ENCODE data around the gene CBFA2T3. TPM values are rescaled to one million over a fixed set of nuclear protein-coding genes. Genes with fewer than 3 reads are reported as not detected.

Gene CBFA2T3
- total RNA-seq, 1 experiment from 2014 or later = 13.7 TPM

DNA sequence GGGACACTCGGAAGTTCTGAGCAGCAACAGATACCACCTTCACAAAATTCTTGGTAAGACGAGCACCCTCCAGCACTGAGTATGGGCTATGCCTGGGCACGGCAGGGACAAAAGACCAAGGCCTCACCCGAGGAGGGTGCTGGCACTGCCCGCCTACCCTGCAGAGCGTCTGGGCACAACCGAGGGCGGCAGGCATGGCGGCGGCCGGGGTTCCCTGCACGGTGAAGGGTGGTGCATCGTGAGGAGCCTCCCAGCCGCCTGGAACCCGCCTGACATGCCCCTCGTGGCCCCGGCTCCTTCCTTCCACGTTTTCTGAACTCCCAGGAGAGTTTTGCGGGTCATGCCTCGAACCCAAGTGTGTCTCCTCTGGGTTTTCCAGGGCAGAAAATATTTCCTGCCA lies 139.2 kb downstream of the CBFA2T3 start:
- Histone ChIP-seq H3K9me3 (ENCODE audit: control insufficient read depth, insufficient read depth, low read depth, low read length) (no peaks in the 10 kb centered on the region), H3K4me1 (ENCODE audit: control insufficient read depth, insufficient read depth, low read length) (no peaks in the 10 kb centered on the region), H3K36me3 (ENCODE audit: control insufficient read depth, insufficient read depth, low read length) (peaks cover 2% of the 10 kb centered on the region; the same call in 1 of the 2 replicates), H3K27ac (ENCODE audit: low read length) (no peak overlapping the region), H3K4me3 (ENCODE audit: low read depth in 2 of 2, low read length in 2 of 2) (no peak overlapping the region), H3K27me3 (ENCODE audit: control insufficient read depth, insufficient read depth, low read length) (no peaks in the 10 kb centered on the region)
- DNase-seq (ENCODE audit: low read depth, low spot score) (no peak), ATAC-seq (no peak)
- CTCF ChIA-PET = no interaction called here
- no TSS peak for BruUV-seq (replicated peaks)
- POLR2A ChIA-PET = no interaction called here
- in situ Hi-C loops (cut with HindIII; ENCODE audit: low pct_unique_long_range_greater_than_20kb, low sequenced_read_pairs) = no loop called here
- no peak for TF ChIP-seq SIN3A (IDR thresholded peaks at IDR 0.05; ENCODE audit: borderline replicate concordance, insufficient read depth, low read depth, low read length)
- TF ChIP-seq, protein P1, sequence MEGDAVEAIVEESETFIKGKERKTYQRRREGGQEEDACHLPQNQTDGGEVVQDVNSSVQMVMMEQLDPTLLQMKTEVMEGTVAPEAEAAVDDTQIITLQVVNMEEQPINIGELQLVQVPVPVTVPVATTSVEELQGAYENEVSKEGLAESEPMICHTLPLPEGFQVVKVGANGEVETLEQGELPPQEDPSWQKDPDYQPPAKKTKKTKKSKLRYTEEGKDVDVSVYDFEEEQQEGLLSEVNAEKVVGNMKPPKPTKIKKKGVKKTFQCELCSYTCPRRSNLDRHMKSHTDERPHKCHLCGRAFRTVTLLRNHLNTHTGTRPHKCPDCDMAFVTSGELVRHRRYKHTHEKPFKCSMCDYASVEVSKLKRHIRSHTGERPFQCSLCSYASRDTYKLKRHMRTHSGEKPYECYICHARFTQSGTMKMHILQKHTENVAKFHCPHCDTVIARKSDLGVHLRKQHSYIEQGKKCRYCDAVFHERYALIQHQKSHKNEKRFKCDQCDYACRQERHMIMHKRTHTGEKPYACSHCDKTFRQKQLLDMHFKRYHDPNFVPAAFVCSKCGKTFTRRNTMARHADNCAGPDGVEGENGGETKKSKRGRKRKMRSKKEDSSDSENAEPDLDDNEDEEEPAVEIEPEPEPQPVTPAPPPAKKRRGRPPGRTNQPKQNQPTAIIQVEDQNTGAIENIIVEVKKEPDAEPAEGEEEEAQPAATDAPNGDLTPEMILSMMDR (IDR thresholded peaks at IDR 0.05) = no peak
- no peak for TF ChIP-seq POLR2AphosphoS5 (IDR thresholded peaks at IDR 0.05; ENCODE audit: low read depth, low read length)
- TF ChIP-seq, protein P2, sequence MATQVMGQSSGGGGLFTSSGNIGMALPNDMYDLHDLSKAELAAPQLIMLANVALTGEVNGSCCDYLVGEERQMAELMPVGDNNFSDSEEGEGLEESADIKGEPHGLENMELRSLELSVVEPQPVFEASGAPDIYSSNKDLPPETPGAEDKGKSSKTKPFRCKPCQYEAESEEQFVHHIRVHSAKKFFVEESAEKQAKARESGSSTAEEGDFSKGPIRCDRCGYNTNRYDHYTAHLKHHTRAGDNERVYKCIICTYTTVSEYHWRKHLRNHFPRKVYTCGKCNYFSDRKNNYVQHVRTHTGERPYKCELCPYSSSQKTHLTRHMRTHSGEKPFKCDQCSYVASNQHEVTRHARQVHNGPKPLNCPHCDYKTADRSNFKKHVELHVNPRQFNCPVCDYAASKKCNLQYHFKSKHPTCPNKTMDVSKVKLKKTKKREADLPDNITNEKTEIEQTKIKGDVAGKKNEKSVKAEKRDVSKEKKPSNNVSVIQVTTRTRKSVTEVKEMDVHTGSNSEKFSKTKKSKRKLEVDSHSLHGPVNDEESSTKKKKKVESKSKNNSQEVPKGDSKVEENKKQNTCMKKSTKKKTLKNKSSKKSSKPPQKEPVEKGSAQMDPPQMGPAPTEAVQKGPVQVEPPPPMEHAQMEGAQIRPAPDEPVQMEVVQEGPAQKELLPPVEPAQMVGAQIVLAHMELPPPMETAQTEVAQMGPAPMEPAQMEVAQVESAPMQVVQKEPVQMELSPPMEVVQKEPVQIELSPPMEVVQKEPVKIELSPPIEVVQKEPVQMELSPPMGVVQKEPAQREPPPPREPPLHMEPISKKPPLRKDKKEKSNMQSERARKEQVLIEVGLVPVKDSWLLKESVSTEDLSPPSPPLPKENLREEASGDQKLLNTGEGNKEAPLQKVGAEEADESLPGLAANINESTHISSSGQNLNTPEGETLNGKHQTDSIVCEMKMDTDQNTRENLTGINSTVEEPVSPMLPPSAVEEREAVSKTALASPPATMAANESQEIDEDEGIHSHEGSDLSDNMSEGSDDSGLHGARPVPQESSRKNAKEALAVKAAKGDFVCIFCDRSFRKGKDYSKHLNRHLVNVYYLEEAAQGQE (IDR thresholded peaks at IDR 0.05; ENCODE audit: insufficient read depth in 1 of 2, low read depth in 2 of 2, low read length in 1 of 2) = no peak
- TF ChIP-seq TCF7L2 (IDR thresholded peaks at IDR 0.05; ENCODE audit: low read depth, low read length) = no peak
- intact Hi-C loops (cut with micrococcal nuclease; ENCODE audit: unreplicated experiment) = no loop called here

DNA sequence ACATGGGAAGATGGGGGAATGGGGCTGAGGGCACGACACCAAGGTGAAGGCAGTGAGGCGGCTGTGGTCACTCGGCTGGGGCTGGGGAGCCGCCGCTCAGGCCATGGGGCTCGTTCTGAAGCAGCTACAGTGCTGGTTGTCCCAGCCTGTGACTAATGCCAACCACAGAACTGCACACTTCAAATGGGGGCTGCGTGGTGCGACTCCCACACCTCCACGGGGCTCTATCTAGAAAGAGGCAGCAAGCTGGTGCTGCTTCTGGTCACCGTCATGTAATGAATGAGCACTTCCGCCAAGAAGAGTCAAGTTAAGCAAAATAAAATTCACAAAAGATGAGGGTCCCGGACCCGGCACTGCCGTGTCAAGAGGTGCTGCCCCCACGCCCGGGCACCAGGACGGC lies 140.2 kb downstream of the CBFA2T3 start:
- no peak overlapping the region for H3K4me3 ChIP-seq (ENCODE audit: low read depth in 2 of 2, low read length in 2 of 2)
- TF ChIP-seq SIN3A (IDR thresholded peaks at IDR 0.05; ENCODE audit: borderline replicate concordance, insufficient read depth, low read depth, low read length) (no peak), TCF7L2 (IDR thresholded peaks at IDR 0.05; ENCODE audit: low read depth, low read length) (no peak), POLR2AphosphoS5 (IDR thresholded peaks at IDR 0.05; ENCODE audit: low read depth, low read length) (no peak)
- TF ChIP-seq, protein P2 (IDR thresholded peaks at IDR 0.05; ENCODE audit: insufficient read depth in 1 of 2, low read depth in 2 of 2, low read length in 1 of 2) = no peak
- TF ChIP-seq, protein P1 (IDR thresholded peaks at IDR 0.05) = no peak
- peaks cover 2% of the 10 kb centered on the region; the same call in 1 of the 2 replicates for H3K36me3 ChIP-seq (ENCODE audit: control insufficient read depth, insufficient read depth, low read length)
- H3K4me1 ChIP-seq (ENCODE audit: control insufficient read depth, insufficient read depth, low read length) = no peaks in the 10 kb centered on the region
- BruUV-seq (replicated peaks) = no TSS peak
- no peak for DNase-seq (ENCODE audit: low read depth, low spot score)
- intact Hi-C loops (cut with micrococcal nuclease; ENCODE audit: unreplicated experiment) (no loop called here), in situ Hi-C loops (cut with HindIII; ENCODE audit: low pct_unique_long_range_greater_than_20kb, low sequenced_read_pairs) (no loop called here)
- no peak overlapping the region for H3K27ac ChIP-seq (ENCODE audit: low read length)
- ChIA-PET CTCF (no interaction called here), POLR2A (no interaction called here)
- no peaks in the 10 kb centered on the region for H3K27me3 ChIP-seq (ENCODE audit: control insufficient read depth, insufficient read depth, low read length)
- no peaks in the 10 kb centered on the region for H3K9me3 ChIP-seq (ENCODE audit: control insufficient read depth, insufficient read depth, low read depth, low read length)
- no peak for ATAC-seq
